Gastrocnemius medialis (tissue), 4 donors: ENCODE measurements around the gene EPS8L1. TPM values are rescaled to one million over a fixed set of nuclear protein-coding genes. Genes with fewer than 3 reads are reported as not detected.

ENCODE experiments used
- ATAC-seq, 2 donors: fragments of 150-250 bp; one replicate each; pipeline ENCODE4 v1.9.1; 2016
- DNase-seq, 2 donors: peaks; one replicate each; pipeline ENCODE4 v3.0.0-alpha.2; 2019
- H3K27ac ChIP-seq, 4 donors: fragments of 200-600 bp; sonication (generic); 1 replicate in 1 of 4; 2 replicates in 3 of 4; pipeline ENCODE4 v1.5.1; 2016 to 2018; ENCODE audit warnings: mild to moderate bottlenecking in 2 of 4, moderate library complexity in 1 of 4
- H3K27me3 ChIP-seq, 3 donors: fragments of 200-600 bp; sonication (generic) in 2 of 3; 1 replicate in 1 of 3; 2 replicates in 2 of 3; pipeline versions ENCODE4 v1.5.1 to v1.6.0; 2016 to 2019; ENCODE audit warnings: mild to moderate bottlenecking in 1 of 3, moderate library complexity in 1 of 3
- H3K36me3 ChIP-seq, 2 donors: fragments of 200-600 bp; sonication (generic) in 1 of 2; one replicate each; pipeline ENCODE4 v1.5.1; 2017 to 2018
- H3K4me1 ChIP-seq, 2 donors: fragments of 200-600 bp; sonication (generic) in 1 of 2; one replicate each; pipeline ENCODE4 v1.5.1; 2016 to 2017; ENCODE audit warnings: mild to moderate bottlenecking in 2 of 2
- H3K4me3 ChIP-seq, 4 donors: fragments of 200-600 bp; sonication (generic) in 3 of 4; 1 replicate in 1 of 4; 2 replicates in 3 of 4; pipeline ENCODE4 v1.5.1; 2016 to 2019; ENCODE audit warnings: mild to moderate bottlenecking in 2 of 4
- H3K9me3 ChIP-seq, 3 donors: fragments of 200-600 bp; sonication (generic) in 2 of 3; 1 replicate in 1 of 3; 2 replicates in 2 of 3; pipeline ENCODE4 v1.5.1; 2016 to 2019
- CTCF ChIP-seq, 5 experiments: fragments of 450-650 bp in 3 of 5; fragments of 200-600 bp in 2 of 5; sonication (generic) in 2 of 5; IDR thresholded peaks in 4 of 5; conservative IDR thresholded peaks in 1 of 5; 1 replicate in 4 of 5; 2 replicates in 1 of 5; pipeline ENCODE4 v1.5.1; 2016 to 2019; ENCODE audit warnings: antibody characterized with exemption in 5 of 5, mild to moderate bottlenecking in 3 of 5, moderate library complexity in 3 of 5
- POLR2A ChIP-seq, 2 donors: fragments of 450-650 bp; IDR thresholded peaks; one replicate each; pipeline ENCODE4 v1.6.1; 2017; ENCODE audit warnings: antibody characterized with exemption in 2 of 2, mild to moderate bottlenecking in 2 of 2, moderate library complexity in 2 of 2
- in situ Hi-C, 4 donors: fragments of 200-750 bp; cut with MboI; loops; one replicate each; pipeline versions ENCODE4 v1.15.0 to v1.8.0; 2017; ENCODE audit warnings: low sequenced_read_pairs in 4 of 4
- intact Hi-C: fragments of 100-400 bp; cut with DNase I; formaldehyde crosslinking; loops from one replicate; pipeline ENCODE4 v1.15.1; 2023; ENCODE audit warnings: low total_unique reads
- total RNA-seq, 4 donors: library from RNA; depleted of rRNA; stranded (reverse); fragments of >200 nt; gene quantifications; one replicate each; pipeline versions ENCODE4 v1.1.0 to v1.2.3, GENCODE V29; 2016

The EPS8L1 gene
- total RNA-seq, 4 donors from 2014 or later, result 0.25 to 2.4 (median 1.3) TPM

DNA sequence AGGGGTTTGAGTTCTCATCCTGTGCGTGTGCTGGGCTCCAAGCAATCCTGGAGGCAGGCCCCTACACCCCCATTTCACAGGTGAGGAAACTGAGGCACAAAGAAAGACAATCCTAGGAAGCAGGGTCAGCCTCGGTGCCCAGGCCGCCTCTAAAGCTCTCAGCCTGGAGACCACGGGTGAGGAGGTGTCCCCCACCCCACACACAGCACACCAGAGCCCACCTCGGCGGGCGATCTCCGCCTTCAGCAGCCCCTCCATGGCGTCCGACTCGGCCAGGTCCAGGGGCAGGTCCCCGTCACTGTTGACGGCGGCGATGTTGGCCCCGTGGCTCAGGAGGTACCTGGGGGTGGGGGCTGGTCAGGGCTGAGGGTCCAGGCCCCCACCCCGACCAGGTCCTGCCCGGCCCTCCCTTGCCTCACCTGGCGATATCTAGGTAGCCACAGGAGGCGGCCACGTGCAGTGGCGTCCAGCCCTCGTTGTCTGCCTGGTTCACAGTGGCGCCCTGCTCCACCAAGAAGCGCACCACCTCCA lies 36.6 kb downstream of the EPS8L1 start:
- Histone ChIP-seq H3K36me3 (peaks cover 0 to 11% of the 10 kb centered on the region in 2 donors), H3K27ac (peak overlapping the region; percentile 74 to 86 (median 78)), H3K9me3 (no peaks in the 10 kb centered on the region), H3K4me3 (no peak overlapping the region), H3K4me1 (peaks cover 28 to 43% of the 10 kb centered on the region in 2 donors), H3K27me3 (no peaks in the 10 kb centered on the region)
- DNase-seq (no peak), ATAC-seq (no peak)
- in situ Hi-C loops, result loop anchor here in 1 of 4 donors (25.0 kb wide), 1 partner anchor 1000 kb away; the partner anchor contains the start of genes NDUFA3, OSCAR, PRPF31 and TFPT
- TF ChIP-seq CTCF (IDR thresholded peaks at IDR 0.05 in 4 of 5, conservative IDR thresholded peaks at IDR 0.05 in 1 of 5) (no peak), POLR2A (IDR thresholded peaks at IDR 0.05) (no peak)
- intact Hi-C loops, result loop anchor here (10.0 kb wide), 1 partner anchor 272 kb away; the partner anchor contains the start of genes RPL28 and TMEM238

DNA sequence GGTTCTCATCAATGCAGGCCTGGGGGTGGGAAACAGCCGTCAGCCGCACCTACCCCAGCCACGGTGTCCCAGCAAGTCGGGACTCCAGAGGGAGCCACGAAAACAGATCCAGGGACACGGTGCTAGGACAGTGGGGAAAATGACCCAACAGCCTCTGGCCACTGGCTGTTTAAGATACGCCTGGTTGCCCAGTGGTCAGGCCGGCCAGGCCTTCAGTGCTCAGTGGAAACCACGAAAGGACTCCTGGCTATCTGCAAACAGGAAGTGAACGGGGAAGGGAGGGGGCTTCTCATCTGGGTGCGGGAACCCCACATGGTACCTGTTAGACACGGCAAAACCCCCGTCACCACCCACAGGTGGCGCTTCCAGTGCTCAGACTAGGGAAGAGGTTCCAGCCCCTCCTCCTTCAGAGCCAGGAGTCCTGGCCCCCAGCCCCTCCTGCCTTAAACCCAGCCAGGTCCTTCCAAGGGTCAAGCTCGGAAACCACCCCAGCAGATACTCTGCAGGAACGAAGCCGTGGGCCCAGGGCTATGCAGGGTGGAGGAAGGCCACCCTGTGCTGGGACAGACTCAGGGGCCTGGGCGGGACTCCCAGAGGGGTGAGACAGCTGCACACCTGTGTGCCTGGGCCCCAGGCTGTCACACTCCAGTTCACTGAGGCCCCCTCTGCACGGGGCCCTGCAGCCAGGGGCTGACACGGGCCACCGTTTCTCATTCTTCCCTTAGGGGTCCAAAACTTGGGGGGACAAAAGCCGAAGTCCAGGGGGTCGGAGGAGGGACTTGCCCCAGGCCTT lies 37.3 kb downstream of the EPS8L1 start:
- intact Hi-C loops, result loop anchor here (10.0 kb wide), 1 partner anchor 272 kb away; the partner anchor contains the start of genes RPL28 and TMEM238
- no peak overlapping the region for H3K4me3 ChIP-seq
- H3K27ac ChIP-seq, result peak overlapping the region; percentile 74 to 86 (median 78)
- peaks cover 0 to 11% of the 10 kb centered on the region in 2 donors for H3K36me3 ChIP-seq
- in situ Hi-C loops, result loop anchor here in 1 of 4 donors (25.0 kb wide), 1 partner anchor 1001 kb away; the partner anchor contains the start of genes NDUFA3, OSCAR, PRPF31 and TFPT
- no peaks in the 10 kb centered on the region for H3K27me3 ChIP-seq
- TF ChIP-seq CTCF (IDR thresholded peaks at IDR 0.05 in 4 of 5, conservative IDR thresholded peaks at IDR 0.05 in 1 of 5) (no peak), POLR2A (IDR thresholded peaks at IDR 0.05) (no peak)
- DNase-seq (peak in 1 of 2 donors; percentile 13), ATAC-seq (no peak)
- H3K4me1 ChIP-seq, result peaks cover 28 to 43% of the 10 kb centered on the region in 2 donors
- no peaks in the 10 kb centered on the region for H3K9me3 ChIP-seq

DNA sequence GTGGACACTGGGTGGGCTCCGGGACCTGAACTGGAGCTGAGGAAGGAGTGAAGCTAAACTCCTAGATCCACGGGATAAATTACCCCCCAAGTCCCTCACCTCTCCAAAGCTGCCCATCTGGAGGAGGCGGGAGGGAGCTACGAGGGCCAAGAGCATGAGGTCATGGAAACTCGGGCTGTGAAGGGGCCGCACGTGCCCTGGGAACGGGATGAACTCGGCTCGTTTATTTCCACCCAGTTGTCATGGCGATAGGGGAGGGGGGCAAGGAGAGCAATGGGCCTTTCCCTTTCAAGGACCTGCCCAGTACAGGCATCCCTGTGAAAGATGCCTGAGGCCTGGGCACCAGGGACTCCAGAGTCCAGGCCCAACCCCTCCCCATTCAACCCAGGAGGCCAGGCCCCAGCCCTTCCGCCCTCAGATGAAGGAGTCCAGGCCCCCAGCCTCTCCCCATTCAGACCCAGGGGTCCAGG lies 37.9 kb downstream of the EPS8L1 start:
- peak in 1 of 2 donors; percentile 21 for ATAC-seq
- in situ Hi-C loops, result loop anchor here in 1 of 4 donors (25.0 kb wide), 1 partner anchor 1001 kb away; the partner anchor contains the start of genes NDUFA3, OSCAR, PRPF31 and TFPT
- intact Hi-C loops, result loop anchor here (10.0 kb wide), 1 partner anchor 271 kb away; the partner anchor contains the start of genes RPL28 and TMEM238
- Histone ChIP-seq H3K4me3 (peak overlapping the region in 2 of 4 donors; percentile 2 to 5), H3K4me1 (peaks cover 33 to 48% of the 10 kb centered on the region in 2 donors), H3K27me3 (no peaks in the 10 kb centered on the region), H3K36me3 (peaks cover 0 to 11% of the 10 kb centered on the region in 2 donors), H3K27ac (peak overlapping the region; percentile 74 to 88 (median 83)), H3K9me3 (no peaks in the 10 kb centered on the region)
- TF ChIP-seq CTCF (IDR thresholded peaks at IDR 0.05 in 4 of 5, conservative IDR thresholded peaks at IDR 0.05 in 1 of 5) (no peak), POLR2A (IDR thresholded peaks at IDR 0.05) (no peak)
- DNase-seq, result peak; percentile 73

DNA sequence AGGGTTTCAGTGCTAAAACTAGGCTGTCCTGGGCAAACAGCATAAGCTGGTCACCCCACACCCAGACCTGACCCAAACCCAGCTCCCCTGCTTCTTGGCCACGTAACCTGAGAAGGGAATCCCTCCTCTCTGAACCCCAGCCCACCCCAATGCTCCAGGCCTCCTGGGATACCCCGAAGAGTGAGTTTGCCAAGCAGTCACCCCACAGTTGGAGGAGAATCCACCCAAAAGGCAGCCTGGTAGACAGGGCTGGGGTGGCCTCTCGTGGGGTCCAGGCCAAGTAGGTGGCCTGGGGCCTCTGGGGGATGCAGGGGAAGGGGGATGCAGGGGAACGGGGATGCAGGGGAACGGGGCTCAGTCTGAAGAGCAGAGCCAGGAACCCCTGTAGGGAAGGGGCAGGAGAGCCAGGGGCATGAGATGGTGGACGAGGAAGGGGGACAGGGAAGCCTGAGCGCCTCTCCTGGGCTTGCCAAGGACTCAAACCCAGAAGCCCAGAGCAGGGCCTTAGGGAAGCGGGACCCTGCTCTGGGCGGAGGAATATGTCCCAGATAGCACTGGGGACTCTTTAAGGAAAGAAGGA lies 39.0 kb downstream of the EPS8L1 start:
- Histone ChIP-seq H3K9me3 (no peaks in the 10 kb centered on the region), H3K4me1 (peaks cover 35 to 49% of the 10 kb centered on the region in 2 donors), H3K27ac (peak overlapping the region; percentile 74 to 88 (median 83)), H3K4me3 (no peak overlapping the region), H3K27me3 (no peaks in the 10 kb centered on the region), H3K36me3 (peaks cover 0 to 4% of the 10 kb centered on the region in 2 donors)
- TF ChIP-seq POLR2A (IDR thresholded peaks at IDR 0.05) (no peak), CTCF (IDR thresholded peaks at IDR 0.05 in 4 of 5, conservative IDR thresholded peaks at IDR 0.05 in 1 of 5) (no peak)
- peak in 1 of 2 donors; percentile 14 for DNase-seq
- no peak for ATAC-seq
- in situ Hi-C loops, result loop anchor here in 1 of 4 donors (25.0 kb wide), 1 partner anchor 1002 kb away; the partner anchor contains the start of genes NDUFA3, OSCAR, PRPF31 and TFPT
- intact Hi-C loops, result loop anchor here (5.0 to 10.0 kb wide), 2 partner anchors 270 to 528 kb away; partner anchors contain the start of genes RPL28, TMEM238, ZNF580 and ZNF581
